ENCODE data around the gene POMGNT2. TPM values are rescaled to one million over a fixed set of nuclear protein-coding genes. Genes with fewer than 3 reads are reported as not detected.

POMGNT2 gene
- total RNA-seq (2014; rRNA removed; shearing (Covaris generic)), result 29.1 and 32.9 TPM in 2 replicates
- 28.0 and 29.4 TPM in 2 replicates for polyA plus RNA-seq (2015; cell fraction: cytosol; rRNA removed)
- 13.3 and 14.5 TPM in 2 replicates for polyA plus RNA-seq (2015; cell fraction: nucleus; rRNA removed)

- DNase-seq (ENCODE audit: low read depth), result peak; percentile 83
Measured at GRCh38 chr3:43105596-43106292, at the start of gene POMGNT2. Gene POMGNT2, minus strand, starts transcription at chr3:43106079. Its CDS starts 24,648 bp downstream, at chr3:43081431.

GRCh38 chr3:43154980-43155379, 49.1 kb upstream of the POMGNT2 start:
- DNase-seq (ENCODE audit: low read depth), result no peak

DNA sequence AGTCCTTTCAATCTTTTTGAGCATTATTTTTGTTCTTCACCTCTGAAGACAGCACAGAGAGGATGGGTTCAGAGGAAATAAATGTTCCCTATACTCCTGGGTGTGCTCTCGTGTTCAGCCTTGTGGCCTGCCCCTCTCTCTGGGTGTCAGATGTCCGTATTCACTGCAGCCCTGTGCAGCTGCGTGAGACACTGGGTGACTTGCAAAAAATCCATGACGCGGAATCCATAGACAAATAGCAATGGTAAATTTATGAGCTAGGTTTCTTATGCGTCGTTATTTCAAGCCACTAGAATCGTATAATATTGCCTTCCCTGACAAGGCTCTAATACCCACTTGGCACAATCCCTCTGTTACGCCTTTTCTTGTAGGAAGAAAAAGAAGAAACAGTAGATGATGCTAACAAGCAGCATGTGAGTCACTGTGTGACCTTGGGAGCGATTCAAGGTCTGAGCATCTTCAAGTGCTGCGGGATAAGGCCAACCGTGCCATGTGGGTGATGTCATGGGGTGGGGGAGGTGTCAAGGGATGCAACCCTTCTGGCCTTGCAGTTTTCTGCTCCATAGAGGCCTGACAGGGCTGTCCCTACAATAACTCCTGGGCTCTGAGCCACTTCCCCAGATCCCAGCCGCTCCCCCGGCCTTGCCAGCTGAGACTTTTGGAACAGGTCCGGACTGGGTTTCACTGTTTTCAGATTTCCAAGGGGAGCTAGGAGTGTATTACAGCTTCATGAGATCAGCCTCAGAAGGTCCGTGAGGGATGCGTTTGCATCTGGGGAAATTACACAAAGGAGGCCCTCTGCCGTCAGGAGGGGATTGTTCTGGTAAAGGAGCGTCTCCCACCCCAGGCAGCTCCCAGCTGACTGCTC, 47.6 kb upstream of the POMGNT2 start:
- peak; percentile 19 for DNase-seq (ENCODE audit: low read depth)

GRCh38 chr3:43152649-43153048, 46.8 kb upstream of the POMGNT2 start:
- DNase-seq (ENCODE audit: low read depth), result no peak

GRCh38 chr3:43148033-43148432, 42.2 kb upstream of the POMGNT2 start:
- no peak for DNase-seq (ENCODE audit: low read depth)

DNA sequence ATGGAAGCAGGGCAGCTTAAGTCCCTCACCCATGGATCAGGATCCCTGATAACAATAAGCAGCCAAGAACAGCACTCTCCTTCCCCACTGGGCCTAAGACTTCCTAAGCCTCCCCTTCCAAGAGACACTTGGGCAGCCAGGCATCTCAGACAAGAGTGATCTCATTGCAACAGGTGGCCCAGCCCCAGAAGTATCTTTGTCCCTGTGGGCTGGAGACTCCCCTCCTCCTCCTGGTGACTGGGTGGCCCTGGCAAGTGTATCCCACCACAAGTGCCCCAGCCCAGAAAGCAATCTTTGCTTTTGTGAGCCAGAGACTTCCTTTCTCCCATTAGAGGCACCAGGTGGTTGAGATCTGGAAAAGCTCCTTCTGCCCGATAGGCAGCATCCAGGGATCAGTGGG, 40.7 kb upstream of the POMGNT2 start:
- DNase-seq (ENCODE audit: low read depth), result no peak

DNA sequence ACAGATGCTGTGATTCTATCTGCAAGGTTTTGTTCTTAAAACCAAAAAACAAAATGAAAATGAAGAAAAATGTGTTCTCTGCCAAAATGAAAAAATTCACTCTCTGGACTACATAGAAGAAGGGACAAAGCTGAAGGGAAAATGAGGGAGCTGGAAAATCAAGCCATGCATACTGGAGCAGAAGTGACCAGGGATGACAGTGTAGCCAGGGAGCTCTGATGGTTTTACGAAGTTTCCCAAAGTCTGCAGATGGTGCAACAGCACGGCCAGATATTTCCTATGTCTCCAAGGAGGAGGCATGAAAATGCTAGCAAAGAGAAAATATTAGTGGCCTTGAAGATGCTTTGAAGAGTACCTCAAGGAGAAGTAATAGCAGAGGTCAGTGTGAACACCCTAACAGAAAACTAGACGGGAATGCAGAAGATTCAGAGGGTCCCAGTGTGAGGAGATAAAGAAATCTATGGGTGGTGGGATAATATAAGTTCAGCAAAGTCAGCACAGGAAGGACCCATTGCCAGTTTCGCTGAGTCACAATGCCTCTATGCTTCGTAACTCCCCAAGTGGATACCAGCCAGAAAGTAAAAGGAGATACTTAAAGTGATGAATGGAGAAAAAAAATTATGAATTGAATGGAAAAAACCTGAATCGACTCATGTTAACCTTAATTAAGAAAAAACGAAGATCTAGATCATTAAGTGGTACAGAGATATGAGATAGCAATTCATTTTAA, 39.0 kb upstream of the POMGNT2 start:
- DNase-seq (ENCODE audit: low read depth), result peak; percentile 72

DNA sequence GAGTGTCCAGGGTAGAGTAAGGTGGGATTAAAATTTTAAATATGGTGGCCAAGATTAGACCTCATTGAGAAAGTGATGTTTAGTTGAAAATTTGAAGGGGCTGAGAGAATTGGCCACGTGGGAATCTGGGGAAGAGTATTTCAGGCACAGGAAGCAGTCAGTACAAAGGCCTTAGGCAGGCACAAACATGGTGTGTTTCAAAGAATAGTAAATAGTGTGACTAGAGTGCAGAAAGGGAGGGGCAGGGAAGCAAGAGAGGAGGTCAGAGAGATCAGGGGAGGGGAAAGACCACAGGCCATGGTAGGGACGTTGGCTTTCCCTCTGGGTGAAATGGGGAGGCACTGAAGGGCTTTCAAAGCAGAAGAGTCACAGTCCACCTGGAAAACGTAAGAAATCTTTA, 36.6 kb upstream of the POMGNT2 start:
- no peak for DNase-seq (ENCODE audit: low read depth)

DNA sequence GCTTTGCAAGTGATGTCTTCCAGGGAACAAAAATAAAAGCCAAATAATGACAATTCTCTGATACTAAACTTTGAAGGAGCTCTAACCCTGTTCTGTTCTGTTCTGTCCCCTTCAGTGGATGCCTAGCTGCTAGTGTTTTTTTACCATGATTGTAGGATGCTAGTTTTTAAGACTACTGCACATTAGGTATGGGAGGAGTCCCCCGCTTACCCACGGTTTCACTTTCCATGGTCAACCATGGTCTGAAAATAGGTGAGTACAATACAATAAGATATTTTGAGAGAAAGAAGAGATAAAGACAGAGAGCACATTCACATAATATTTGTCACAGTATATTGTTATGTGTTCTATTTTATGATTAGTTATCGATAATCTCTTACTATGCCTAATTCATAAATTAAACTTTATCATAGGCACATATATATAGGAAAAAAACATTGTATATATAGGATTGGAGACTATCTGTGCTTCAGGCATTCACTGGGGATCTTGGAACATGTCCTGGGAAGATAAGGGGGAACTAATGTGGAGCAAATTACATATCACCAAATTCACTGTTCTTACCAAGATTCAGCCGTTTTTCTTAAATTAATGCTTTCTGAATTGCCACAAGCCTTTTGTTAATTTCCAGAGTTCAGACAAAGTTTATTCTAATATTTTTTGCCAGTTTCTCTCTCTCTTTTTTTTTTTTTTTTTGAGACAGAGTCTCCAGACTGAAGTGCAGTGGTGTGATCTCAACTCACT, 32.8 kb upstream of the POMGNT2 start:
- DNase-seq (ENCODE audit: low read depth), result no peak

DNA sequence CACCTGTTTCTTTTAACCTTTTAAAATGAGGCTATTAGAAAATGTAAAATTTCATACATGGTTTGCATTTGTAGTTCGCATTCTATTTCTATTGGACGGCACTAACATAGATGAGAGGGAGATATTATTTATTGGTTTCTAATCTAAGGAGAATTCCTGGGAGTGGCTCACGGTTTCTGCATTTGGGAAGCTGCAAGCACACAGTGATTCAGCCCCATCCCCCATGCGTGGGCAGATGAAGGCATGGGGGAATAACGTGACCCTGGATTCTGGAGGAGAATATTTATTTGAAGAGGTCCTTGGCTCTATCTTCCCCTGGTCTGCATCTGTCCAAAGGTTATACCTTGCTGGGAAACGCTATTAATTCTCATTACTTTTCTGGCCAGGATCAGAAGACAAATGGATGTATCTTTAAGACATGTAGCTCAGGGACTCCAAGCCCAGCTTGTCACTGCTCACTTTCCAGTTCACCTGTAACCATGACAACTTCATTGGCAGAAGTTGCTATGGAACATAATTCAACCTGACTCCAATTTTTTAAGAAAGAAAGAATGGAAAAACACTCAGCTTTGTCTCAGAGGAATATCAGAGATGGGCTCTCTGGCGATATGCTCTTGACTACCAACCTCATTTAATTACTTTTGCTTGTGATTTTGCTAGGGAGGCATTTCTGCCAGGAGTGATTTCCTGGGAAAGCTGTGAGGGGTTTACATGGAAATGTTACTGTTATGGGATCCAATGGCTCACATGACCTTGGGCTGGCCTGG, 27.2 kb upstream of the POMGNT2 start:
- no peak for DNase-seq (ENCODE audit: low read depth)

DNA sequence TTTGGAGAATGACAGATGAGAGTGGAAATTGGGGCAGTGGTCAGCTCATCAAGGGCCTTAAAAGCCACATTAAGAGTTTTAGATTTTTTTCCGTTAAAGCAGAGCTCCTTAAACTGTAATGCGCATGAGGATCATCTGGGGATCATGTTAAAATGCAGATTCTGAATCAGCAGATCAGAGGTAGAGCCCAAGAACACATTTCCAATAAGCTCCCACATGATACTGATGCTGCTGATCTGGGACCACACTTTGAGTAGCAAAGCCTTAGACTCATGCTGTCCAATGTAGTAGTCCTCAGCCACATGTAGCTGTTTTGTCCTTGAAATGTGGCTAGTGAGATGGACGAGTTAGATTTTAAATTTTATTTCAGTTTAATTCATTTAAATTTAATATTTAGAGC, 26.3 kb upstream of the POMGNT2 start:
- DNase-seq (ENCODE audit: low read depth), result no peak

GRCh38 chr3:43128464-43128863, 22.6 kb upstream of the POMGNT2 start:
- no peak for DNase-seq (ENCODE audit: low read depth)

DNA sequence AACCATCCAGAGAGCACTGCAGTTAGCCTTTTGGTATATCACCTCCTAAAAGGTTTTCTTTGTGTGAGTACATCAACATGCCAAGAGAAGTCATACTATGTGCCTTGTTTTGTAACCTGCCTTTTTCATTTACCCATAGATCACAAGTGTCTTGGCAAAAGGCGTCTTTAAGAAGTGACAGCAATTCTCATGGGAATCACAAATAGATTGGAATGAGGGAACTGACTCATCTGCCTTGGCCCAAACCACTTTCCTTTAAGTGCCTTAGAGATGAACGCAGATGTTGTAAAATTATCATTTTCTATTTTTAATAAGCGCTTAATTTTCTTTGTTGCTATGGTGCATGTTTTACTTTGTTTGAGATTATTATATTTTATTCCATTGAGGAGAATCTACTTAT, 20.7 kb upstream of the POMGNT2 start:
- DNase-seq (ENCODE audit: low read depth), result no peak

DNA sequence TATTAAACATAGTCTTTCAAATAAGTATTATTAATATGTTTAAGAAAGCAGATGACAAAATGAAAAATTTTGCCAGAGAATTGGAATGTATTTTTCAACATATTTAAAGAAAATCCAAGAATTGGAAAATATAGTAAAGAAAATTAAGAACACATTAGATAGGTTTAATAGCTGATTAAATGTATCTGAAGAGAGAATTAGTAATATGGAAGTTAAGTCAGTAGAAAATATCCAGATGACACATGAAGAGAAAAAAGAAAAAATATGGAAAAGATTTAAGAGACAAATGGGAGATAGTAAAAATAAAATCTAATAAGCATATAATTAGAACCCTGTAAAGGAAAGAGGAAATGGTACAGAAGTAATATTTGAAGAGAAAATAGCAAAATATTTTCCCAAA, 18.0 kb upstream of the POMGNT2 start:
- no peak for DNase-seq (ENCODE audit: low read depth)

- DNase-seq (ENCODE audit: low read depth), result no peak
Measured at GRCh38 chr3:43120937-43121336, 15.1 kb upstream of the POMGNT2 start.

GRCh38 chr3:43117257-43117656, 11.4 kb upstream of the POMGNT2 start:
- no peak for DNase-seq (ENCODE audit: low read depth)

- no peak for DNase-seq (ENCODE audit: low read depth)
Measured at GRCh38 chr3:43113671-43114070, 7.8 kb upstream of the POMGNT2 start.

DNA sequence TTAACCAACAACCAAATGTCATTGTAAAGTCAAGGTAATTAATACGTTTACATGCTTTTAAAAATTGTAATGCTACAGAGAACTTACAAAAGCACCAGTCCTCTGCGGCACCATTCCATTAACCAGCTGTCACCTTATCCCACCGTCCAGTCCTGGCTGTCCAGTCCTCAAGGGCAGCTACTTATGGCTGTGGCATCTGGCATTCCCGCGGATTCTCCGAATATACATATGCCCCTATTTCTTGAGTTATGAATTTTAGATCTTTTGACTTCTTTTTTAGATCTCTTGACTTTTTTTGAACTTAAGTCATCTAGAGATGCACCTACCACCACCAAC, 382 bp upstream of the POMGNT2 start:
- no peak for DNase-seq (ENCODE audit: low read depth)

DNA sequence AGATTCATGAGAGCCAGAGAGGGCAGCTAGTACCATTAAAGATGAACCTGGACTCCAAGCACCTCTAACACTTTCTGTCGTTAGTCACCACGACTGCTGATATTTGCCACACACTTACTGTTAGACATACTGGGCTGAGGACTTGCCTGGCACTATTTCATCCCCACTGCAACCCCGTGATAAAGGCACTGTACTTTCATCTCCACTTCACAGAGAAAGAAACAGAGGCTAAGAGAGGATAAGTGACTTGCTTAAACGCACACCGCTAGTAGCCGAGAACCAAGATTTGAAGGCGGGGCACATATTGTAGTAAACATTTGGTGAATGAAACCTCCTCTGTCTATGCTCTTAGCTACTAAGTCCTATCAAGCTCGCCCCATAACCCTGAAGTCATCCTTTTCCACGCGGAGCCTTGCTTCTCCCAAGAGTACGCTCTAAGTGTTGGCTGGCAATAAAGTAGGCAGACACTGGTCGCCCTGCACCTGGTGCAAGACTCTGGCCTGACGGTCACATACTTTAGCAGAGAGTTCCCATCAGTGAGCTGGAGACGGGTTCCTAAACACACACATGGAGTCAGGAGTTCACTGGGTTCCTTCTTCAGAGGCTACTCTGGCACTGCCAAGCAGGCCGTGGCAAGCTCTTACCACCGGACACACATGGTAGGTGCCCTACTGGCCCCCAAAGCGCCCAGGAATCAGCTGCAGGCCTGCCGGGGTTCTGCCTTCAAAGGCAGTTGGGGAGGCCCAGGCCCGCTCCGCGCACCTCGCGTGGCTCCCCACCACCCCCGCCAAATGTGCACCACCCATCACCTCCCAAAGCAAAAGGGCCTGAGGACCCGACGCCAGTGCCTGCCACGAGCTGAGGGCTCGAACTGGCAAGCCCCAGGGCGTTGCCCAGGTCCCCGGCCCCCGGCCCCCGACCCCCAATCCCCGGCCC, 951 bp downstream of the POMGNT2 start:
- no peak for DNase-seq (ENCODE audit: low read depth)

Measured in HT1080 (cell line).